DMS 273 (cell line): ENCODE results near the gene VPS45.
"Not testable (repeated sequence)": the region's sequence is repeated elsewhere in the genome, so short reads cannot be mapped to it uniquely, and the experiment has no call there.

Source experiments
- DNase-seq: peaks from one replicate; lab custom pipeline; 2025; ENCODE audit not compliant: unreplicated experiment; lab: John Stamatoyannopoulos, UW

The VPS45 gene

GRCh38 chr1:150159550-150159949 lies 92.0 kb downstream of the VPS45 start:
- no peak for DNase-seq

GRCh38 chr1:150160964-150161621 lies 93.5 kb downstream of the VPS45 start:
- no peak for DNase-seq

GRCh38 chr1:150161747-150162581 lies 94.4 kb downstream of the VPS45 start:
- DNase-seq, result peak; percentile 41

- DNase-seq, result no peak
Observed at GRCh38 chr1:150162582-150162861, 94.9 kb downstream of the VPS45 start.

- peak; percentile 95 for DNase-seq
Observed at GRCh38 chr1:150162862-150163706, 95.5 kb downstream of the VPS45 start.

GRCh38 chr1:150164224-150164623 lies 96.6 kb downstream of the VPS45 start:
- DNase-seq, result no peak

- DNase-seq, result no peak
Observed at GRCh38 chr1:150164779-150165178, 97.2 kb downstream of the VPS45 start.

- DNase-seq, result peak; percentile 82
Observed at GRCh38 chr1:150165622-150166612, 98.3 kb downstream of the VPS45 start.

- DNase-seq, result peak; percentile 85
Observed at GRCh38 chr1:150168960-150169601, 101.5 kb downstream of the VPS45 start.

- no peak for DNase-seq
Observed at GRCh38 chr1:150171801-150172200, 104.2 kb downstream of the VPS45 start.

- DNase-seq, result no peak
Observed at GRCh38 chr1:150173141-150173585, 105.6 kb downstream of the VPS45 start.

- DNase-seq, result peak; percentile 55
Observed at GRCh38 chr1:150176593-150176992, 109.0 kb downstream of the VPS45 start.

- DNase-seq, result no peak
Observed at GRCh38 chr1:150178548-150178947, 111.0 kb downstream of the VPS45 start.

- DNase-seq, result no peak
Observed at GRCh38 chr1:150179867-150180266, 112.3 kb downstream of the VPS45 start.

GRCh38 chr1:150180474-150180873 lies 112.9 kb downstream of the VPS45 start:
- no peak for DNase-seq

GRCh38 chr1:150182247-150182646 lies 114.7 kb downstream of the VPS45 start:
- DNase-seq, result no peak

- no peak for DNase-seq
Observed at GRCh38 chr1:150183061-150183460, 115.5 kb downstream of the VPS45 start.

- no peak for DNase-seq
Observed at GRCh38 chr1:150185481-150185880, 117.9 kb downstream of the VPS45 start.

- not testable (repeated sequence) for DNase-seq
Observed at GRCh38 chr1:150186438-150186788, 118.8 kb downstream of the VPS45 start.
